DND-41 (cell line): Measurements from ENCODE around the gene MALAT1.
"Not testable (repeated sequence)": the region's sequence is repeated elsewhere in the genome, so short reads cannot be mapped to it uniquely, and the experiment has no call there.

Experiments
- CTCF ChIP-seq: IDR thresholded peaks from 2 replicates; pipeline ENCODE4 v1.5.1; 2012; ENCODE audit warnings: borderline replicate concordance, low read length, moderate library complexity, mild to moderate bottlenecking; ENCODE audit not compliant: poor library complexity, severe bottlenecking; ENCODE audit errors: extremely low read depth
- EZH2 ChIP-seq: IDR thresholded peaks from 3 replicates; pipeline ENCODE4 v1.6.1; 2012; ENCODE audit warnings: borderline replicate concordance, low read depth, mild to moderate bottlenecking, moderate library complexity, low read length, inconsistent platforms; ENCODE audit not compliant: severe bottlenecking

DNA sequence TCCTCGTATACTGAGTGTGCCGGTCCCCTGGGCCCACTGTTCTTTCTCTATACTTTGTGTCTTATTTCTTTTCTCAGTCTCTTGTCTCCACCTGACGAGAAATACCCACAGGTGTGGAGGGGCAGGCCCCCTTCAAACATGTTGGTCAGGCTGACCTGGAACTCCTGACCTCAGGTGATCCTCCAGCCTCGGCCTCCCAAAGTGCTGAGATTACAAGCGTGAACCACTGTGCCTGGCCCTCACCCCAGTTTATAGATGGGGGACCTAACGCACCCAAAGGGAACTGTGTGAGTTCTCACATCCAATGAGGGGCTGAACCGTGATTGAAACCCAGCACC lies 24.8 kb downstream of the MALAT1 start:
- not testable (repeated sequence) for TF ChIP-seq CTCF, EZH2
